ENCODE measurements around the gene GPR27. TPM values are rescaled to one million over a fixed set of nuclear protein-coding genes. Genes with fewer than 3 reads are reported as not detected.

The GPR27 gene
- total RNA-seq, 2 donors from 2014 or later, result 0.90 to 2.5 TPM

DNA sequence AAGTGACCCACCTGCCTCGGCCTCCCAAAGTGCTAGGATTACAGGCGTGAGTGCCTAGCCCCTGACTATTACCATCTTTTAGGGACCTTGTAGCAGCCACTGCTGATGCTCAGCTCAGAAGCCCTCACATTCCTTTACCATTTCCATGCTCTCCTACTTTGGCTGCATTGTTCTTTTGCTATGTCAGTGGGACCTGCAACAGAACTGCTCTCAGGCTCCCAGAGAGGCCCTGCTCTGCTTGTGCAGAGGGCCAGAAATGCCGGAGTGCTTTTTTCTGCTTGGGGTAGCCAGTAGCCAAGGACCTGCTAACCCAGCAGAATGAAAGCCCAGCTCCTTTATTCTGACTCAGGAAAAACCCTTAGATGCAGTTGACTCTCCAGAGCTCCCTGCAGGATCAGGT is 49.6 kb downstream of the GPR27 start:
- Mint-ChIP-seq H3K36me3 (ENCODE audit: insufficient read depth in 2 of 2) (no peaks in the 10 kb centered on the region), H3K4me3 (no peak overlapping the region), H3K4me1 (ENCODE audit: low read depth) (no peaks in the 10 kb centered on the region), H3K9me3 (no peaks in the 10 kb centered on the region), H3K27me3 (ENCODE audit: low read depth) (peaks cover 31% of the 10 kb centered on the region), H3K27ac (no peak overlapping the region)
- no peak for DNase-seq
- ATAC-seq (replicated peaks in 1 of 2), result no peak

DNA sequence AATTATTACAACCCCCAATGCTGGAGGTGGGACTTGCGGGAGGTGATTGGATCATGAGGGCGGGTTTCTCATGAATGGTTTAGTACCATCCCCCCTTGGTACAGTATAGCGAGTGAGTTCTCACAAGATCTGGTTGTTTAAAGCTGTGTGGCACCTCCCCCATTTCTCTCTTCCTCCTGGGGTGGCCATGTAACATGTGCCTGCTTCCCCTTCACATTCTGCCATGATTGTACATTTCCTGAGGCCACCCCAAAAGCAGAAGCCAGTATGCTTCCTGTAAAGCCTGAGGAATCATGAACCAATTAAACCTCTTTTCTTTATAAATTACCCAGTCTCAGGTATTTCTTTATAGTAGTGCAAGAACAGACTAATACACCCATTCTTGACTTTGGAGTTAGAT is 51.5 kb downstream of the GPR27 start:
- ATAC-seq (replicated peaks in 1 of 2) (no peak), DNase-seq (no peak)
- Mint-ChIP-seq H3K27ac (no peak overlapping the region), H3K4me3 (no peak overlapping the region), H3K36me3 (ENCODE audit: insufficient read depth in 2 of 2) (no peaks in the 10 kb centered on the region), H3K9me3 (no peaks in the 10 kb centered on the region), H3K4me1 (ENCODE audit: low read depth) (no peaks in the 10 kb centered on the region), H3K27me3 (ENCODE audit: low read depth) (peaks cover 18% of the 10 kb centered on the region)

DNA sequence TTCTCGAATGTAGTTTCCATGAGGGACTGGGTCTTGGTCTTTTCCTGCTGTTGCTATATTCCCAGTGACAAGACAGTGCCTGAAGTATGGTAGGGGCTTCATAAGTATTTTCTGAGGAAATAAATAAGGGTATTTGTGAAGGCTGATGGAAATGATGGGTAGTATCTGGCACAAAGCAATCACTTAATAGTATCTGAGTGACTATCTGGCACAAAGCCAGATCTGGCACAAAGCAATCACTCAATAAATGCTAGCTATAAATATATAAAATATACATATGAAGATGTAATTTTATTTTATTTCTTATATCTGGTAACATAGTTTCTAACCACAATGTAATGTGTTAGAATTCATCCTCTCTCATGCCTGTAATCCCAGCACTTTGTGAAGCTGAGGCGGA is 52.0 kb downstream of the GPR27 start:
- Mint-ChIP-seq H3K27ac (no peak overlapping the region), H3K4me1 (ENCODE audit: low read depth) (no peaks in the 10 kb centered on the region), H3K9me3 (no peaks in the 10 kb centered on the region), H3K4me3 (no peak overlapping the region), H3K36me3 (ENCODE audit: insufficient read depth in 2 of 2) (no peaks in the 10 kb centered on the region), H3K27me3 (ENCODE audit: low read depth) (peaks cover 14% of the 10 kb centered on the region)
- no peak for DNase-seq
- no peak for ATAC-seq (replicated peaks in 1 of 2)

Other genes with a start within 250 kb of the GPR27 start
- gene FOXP1, start 170.1 kb upstream of the GPR27 start, total RNA-seq, result 100 to 1,000 TPM; 124 to 156 TPM
- 10 to 100 TPM; 51.8 to 70.1 TPM for gene EIF4E3, start 28.5 kb upstream of the GPR27 start, total RNA-seq
- gene PROK2, start 31.3 kb downstream of the GPR27 start, total RNA-seq, result under 1 TPM; 0.16 to 0.24 TPM

Measured in activated T-cell treated with anti-CD3 and anti-CD28 coated beads, Interleukin-2, amount 50 U/mL, for 72 hours (primary cell).